Activated CD4-positive, alpha-beta T cell treated with anti-CD3 and anti-CD28 coated beads, Interleukin-2, Interleukin-4, amounts not matched to agents 100 ng/mL and 50 ng/mL, durations not matched to agents 16 hours and 8 hours (primary cell): Measurements from ENCODE around the gene CRIM1.

Experiments
- DNase-seq: peaks from one replicate; pipeline ENCODE4 v3.0.0-alpha.2; 2020; ENCODE audit warnings: low spot score

Gene CRIM1

GRCh38 chr2:36525245-36525644, 169.7 kb downstream of the CRIM1 start:
- no peak for DNase-seq

- DNase-seq: no peak
Measured at GRCh38 chr2:36526226-36526625, 170.6 kb downstream of the CRIM1 start.

GRCh38 chr2:36528274-36528673, 172.7 kb downstream of the CRIM1 start:
- DNase-seq: no peak

- DNase-seq: no peak
Measured at GRCh38 chr2:36528766-36529392, 173.3 kb downstream of the CRIM1 start.

GRCh38 chr2:36530178-36530982, 174.8 kb downstream of the CRIM1 start:
- no peak for DNase-seq

- DNase-seq: no peak
Measured at GRCh38 chr2:36530983-36531354, 175.4 kb downstream of the CRIM1 start.

GRCh38 chr2:36534275-36534799, 178.8 kb downstream of the CRIM1 start:
- DNase-seq: no peak

- DNase-seq: no peak
Measured at GRCh38 chr2:36535099-36535498, 179.5 kb downstream of the CRIM1 start.

- no peak for DNase-seq
Measured at GRCh38 chr2:36536776-36537175, 181.2 kb downstream of the CRIM1 start.

GRCh38 chr2:36538335-36538734, 182.8 kb downstream of the CRIM1 start:
- DNase-seq: no peak

- no peak for DNase-seq
Measured at GRCh38 chr2:36539631-36540030, 184.1 kb downstream of the CRIM1 start.

GRCh38 chr2:36540986-36541754, 185.6 kb downstream of the CRIM1 start:
- DNase-seq: no peak

- no peak for DNase-seq
Measured at GRCh38 chr2:36541891-36542595, 186.5 kb downstream of the CRIM1 start.

GRCh38 chr2:36544638-36545338, 189.2 kb downstream of the CRIM1 start:
- no peak for DNase-seq

GRCh38 chr2:36545871-36546416, 190.4 kb downstream of the CRIM1 start:
- no peak for DNase-seq

GRCh38 chr2:36547906-36548305, 192.3 kb downstream of the CRIM1 start:
- DNase-seq: no peak

- no peak for DNase-seq
Measured at GRCh38 chr2:36549165-36549574, 193.6 kb downstream of the CRIM1 start.

GRCh38 chr2:36550006-36550405, 194.4 kb downstream of the CRIM1 start:
- DNase-seq: no peak

GRCh38 chr2:36553683-36554082, 198.1 kb downstream of the CRIM1 start:
- DNase-seq: no peak

GRCh38 chr2:36554531-36554930, 199.0 kb downstream of the CRIM1 start:
- no peak for DNase-seq

GRCh38 chr2:36555789-36556188, 200.2 kb downstream of the CRIM1 start:
- no peak for DNase-seq
